Measurements from ENCODE around the gene C22orf31.

DNA sequence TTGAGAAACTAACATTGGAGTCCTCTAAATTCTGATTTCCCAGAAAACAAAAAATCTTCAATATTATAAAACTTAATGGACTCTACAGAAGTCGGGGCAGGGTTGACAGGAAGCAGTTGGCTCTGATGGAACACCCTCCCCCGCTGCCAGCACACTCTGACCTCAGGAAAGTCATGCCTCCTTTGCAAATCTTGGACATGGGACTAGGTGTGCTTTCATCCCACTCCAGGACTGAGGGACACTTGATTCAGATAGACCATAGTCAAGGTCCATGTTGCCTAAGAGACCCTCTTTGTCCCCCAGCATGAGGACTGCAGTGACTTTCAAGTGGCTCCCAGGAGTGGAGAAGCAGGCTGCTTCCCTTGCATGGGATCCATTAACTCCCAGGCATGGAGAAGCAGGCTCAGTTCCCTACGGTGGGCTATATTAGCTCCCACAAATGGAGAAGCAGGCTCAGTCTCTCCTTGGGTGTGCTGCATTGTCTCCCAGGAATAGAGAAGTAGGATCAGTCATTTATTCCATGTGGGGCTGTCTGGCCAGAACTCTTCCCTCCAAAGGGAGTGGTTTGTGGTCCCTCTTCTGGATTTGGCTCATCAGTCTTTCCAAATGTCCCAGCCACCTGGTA, 38.3 kb downstream of the C22orf31 start:
- TF ChIP-seq POLR2A (IDR thresholded peaks at IDR 0.05; ENCODE audit: low read length) (no peak), MAZ (IDR thresholded peaks at IDR 0.05; ENCODE audit: borderline replicate concordance, low read depth, low read length) (no peak), CTCF (IDR thresholded peaks at IDR 0.05) (no peak), CBX2 (IDR thresholded peaks at IDR 0.05; ENCODE audit: borderline replicate concordance, low read depth) (no peak), TP53 (CRISPR knock-in tag; IDR thresholded peaks at IDR 0.05) (no peak), EP300 (IDR thresholded peaks at IDR 0.05) (no peak)

Measured in A549 (cell line).